Measurements from ENCODE around the gene NPHP3.
A peak's percentile ranks its signal among the peaks of the same experiment; 100 is the strongest.
"Not testable (repeated sequence)": the region's sequence is repeated elsewhere in the genome, so short reads cannot be mapped to it uniquely, and the experiment has no call there.

NPHP3 gene

DNA sequence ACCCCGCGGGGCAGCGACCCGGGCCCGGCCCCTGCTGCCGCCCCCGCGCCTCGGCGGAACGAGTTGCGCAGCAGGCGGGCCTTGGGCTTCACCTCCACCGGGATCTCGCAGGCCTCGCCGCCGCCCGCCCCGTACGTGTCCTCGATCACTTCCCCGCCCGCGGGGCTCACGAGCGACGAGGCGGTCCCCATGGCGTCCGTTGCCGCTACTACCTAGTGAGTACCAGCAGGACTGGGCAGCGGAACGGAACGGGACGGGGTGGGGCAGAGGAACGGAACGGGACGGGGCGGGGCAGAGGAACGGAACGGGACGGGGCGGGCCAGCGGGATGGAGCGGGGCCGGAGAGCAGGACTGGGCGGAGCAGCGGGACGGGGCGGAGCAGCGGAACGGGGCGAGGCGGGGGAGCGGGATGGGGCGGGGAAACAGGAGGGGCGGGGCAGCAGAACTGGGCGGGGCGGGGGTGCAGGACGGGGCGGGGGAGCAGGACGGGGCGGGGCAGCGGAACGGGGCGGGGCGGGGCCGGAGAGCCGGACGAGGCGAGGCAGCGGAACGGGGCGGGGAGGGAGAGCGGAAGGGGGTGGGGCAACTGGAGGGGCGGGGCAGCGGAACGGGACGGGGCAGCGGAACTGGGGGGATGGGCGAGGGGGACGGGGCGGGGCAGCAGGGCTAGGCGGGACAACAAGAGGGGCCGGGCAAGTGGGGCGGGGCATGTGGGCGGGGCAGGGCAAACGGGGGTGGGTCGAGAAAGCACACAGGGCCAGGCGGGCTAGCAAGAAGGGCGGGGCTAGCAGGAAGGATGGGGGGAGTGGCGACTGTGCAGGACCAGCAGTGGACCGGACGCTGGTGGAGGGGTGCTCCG is at the start of gene NPHP3:
TSS of gene NPHP3 (minus strand) at position 245 of the 859 bp plus-strand sequence. CDS start at position 191, 54 bp downstream.
- peak in 1 of 3 experiments; percentile 5 for TF ChIP-seq CTCF (IDR thresholded peaks at IDR 0.05; ENCODE audit: unreplicated experiment in 3 of 3)
- H3K36me3 Mint-ChIP-seq (ENCODE audit: low read depth) = peaks cover 12% of the 10 kb centered on the region
- H3K4me1 Mint-ChIP-seq = peaks cover 46% of the 10 kb centered on the region
- no peaks in the 10 kb centered on the region for H3K27me3 Mint-ChIP-seq (ENCODE audit: low read depth)
- H3K27ac Mint-ChIP-seq = peak within 1 kb of the TSS; percentile 97 to 99 (median 99)
- no peaks in the 10 kb centered on the region for H3K9me3 Mint-ChIP-seq
- H3K4me3 Mint-ChIP-seq = peak within 1 kb of the TSS; percentile 96 to 97 (median 96)

GRCh38 chr3:132758740-132759139 is 36.5 kb upstream of the NPHP3 start:
- H3K27ac Mint-ChIP-seq = no peak overlapping the region
- no peaks in the 10 kb centered on the region for H3K27me3 Mint-ChIP-seq (ENCODE audit: low read depth)
- H3K9me3 Mint-ChIP-seq = no peaks in the 10 kb centered on the region
- no peaks in the 10 kb centered on the region for H3K4me1 Mint-ChIP-seq
- no peak overlapping the region for H3K4me3 Mint-ChIP-seq
- H3K36me3 Mint-ChIP-seq (ENCODE audit: low read depth) = no peaks in the 10 kb centered on the region
- TF ChIP-seq CTCF (IDR thresholded peaks at IDR 0.05; ENCODE audit: unreplicated experiment in 3 of 3) = no peak

DNA sequence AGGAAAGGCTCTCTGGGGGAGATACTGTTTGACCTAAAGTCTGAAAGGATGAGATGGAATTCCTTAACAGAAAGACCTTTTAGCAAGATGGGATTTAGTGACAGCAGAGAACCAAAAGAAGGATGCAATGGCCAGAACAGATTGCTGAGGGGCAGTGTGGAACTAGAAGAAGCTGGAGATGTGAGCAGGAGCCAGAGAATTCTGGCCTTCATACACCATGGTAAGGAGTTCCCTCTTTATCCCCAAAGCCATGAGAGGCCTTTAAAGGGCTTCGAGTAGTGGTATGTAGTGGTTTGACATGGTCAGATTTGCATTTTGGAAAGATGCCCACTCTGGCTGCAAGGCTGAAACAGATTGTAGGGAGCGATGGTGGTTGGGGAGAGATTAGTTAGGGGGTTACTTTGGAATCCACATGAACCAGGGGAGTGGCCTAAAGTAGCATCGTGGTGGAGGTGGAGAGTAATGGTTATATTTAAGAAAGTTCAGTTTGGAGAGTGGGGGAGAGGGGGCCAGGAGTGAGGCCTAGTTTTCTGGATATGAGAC is 34.0 kb upstream of the NPHP3 start:
- Mint-ChIP-seq H3K27me3 (ENCODE audit: low read depth) (no peaks in the 10 kb centered on the region), H3K4me1 (no peaks in the 10 kb centered on the region), H3K27ac (no peak overlapping the region), H3K4me3 (no peak overlapping the region), H3K36me3 (ENCODE audit: low read depth) (no peaks in the 10 kb centered on the region), H3K9me3 (no peaks in the 10 kb centered on the region)
- TF ChIP-seq CTCF (IDR thresholded peaks at IDR 0.05; ENCODE audit: unreplicated experiment in 3 of 3) = no peak

DNA sequence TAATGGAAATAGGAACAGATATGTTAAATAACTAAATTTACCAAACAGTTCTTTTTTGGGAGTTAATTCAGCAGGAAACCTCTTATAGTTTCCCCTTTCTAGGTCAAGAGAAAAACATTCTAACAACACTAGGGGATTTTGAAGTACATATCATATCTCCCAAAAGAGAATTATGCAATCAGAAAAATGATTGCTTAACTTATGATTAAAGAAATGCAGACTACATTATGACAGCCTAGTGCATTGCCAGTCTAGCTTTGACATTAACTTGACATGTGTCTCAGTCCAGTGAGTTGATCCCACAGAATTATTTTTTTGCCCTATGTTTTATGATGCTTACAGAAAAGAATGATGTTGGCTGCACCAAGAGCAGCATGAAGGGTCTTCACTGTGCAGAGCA is 31.7 kb upstream of the NPHP3 start:
- H3K27ac Mint-ChIP-seq = no peak overlapping the region

DNA sequence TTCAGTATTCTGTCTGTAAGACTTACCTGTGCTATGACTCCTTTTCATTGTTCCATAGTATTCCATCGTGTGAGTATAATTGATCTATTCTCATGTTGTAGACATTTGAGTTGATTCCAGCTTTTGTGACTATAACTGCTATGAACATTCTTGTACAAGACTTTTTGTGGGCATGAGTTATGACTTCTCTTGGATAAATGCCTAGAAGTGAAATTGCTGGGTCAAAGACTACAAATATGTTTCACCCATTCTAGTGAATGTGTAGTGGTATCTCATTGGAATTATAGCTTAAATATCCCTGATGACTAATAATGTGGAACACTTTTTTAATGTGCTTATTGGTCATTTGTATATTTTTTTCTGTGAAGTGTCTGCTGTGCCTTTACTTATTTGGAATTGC is 27.6 kb upstream of the NPHP3 start:
- no peak for TF ChIP-seq CTCF (IDR thresholded peaks at IDR 0.05; ENCODE audit: unreplicated experiment in 3 of 3)

More for the DNA sequence above, 31.7 kb upstream of the NPHP3 start:
- Mint-ChIP-seq H3K4me3 (no peak overlapping the region), H3K4me1 (no peaks in the 10 kb centered on the region), H3K36me3 (ENCODE audit: low read depth) (no peaks in the 10 kb centered on the region), H3K9me3 (no peaks in the 10 kb centered on the region), H3K27me3 (ENCODE audit: low read depth) (no peaks in the 10 kb centered on the region)
- no peak for TF ChIP-seq CTCF (IDR thresholded peaks at IDR 0.05; ENCODE audit: unreplicated experiment in 3 of 3)

DNA sequence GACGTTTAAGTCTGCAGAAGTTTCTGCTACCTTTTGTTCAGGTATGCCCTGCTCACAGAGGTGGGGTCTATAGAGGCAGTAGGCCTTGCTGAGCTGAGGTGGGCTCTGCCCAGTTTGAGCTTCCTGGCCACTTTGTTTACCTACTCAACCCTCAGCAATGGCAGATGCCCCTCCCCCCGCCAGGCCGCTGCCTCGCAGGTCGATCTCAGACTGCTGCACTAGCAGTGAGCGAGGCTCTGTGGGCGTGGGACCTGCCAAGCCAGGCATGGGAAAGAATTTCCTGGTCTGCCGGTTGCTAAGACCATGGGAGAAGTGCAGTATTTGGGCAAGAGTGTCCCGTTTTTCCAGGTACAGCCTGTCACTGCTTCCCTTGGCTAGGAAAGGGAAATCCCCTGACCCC is 24.5 kb upstream of the NPHP3 start:
- not testable (repeated sequence) for H3K4me3 Mint-ChIP-seq; H3K9me3 Mint-ChIP-seq; H3K36me3 Mint-ChIP-seq (ENCODE audit: low read depth); H3K4me1 Mint-ChIP-seq; H3K27ac Mint-ChIP-seq
- H3K27me3 Mint-ChIP-seq (ENCODE audit: low read depth) = peaks cover 13% of the 10 kb centered on the region

More for the DNA sequence above, 27.6 kb upstream of the NPHP3 start:
- Mint-ChIP-seq H3K4me3 (no peak overlapping the region), H3K36me3 (ENCODE audit: low read depth) (no peaks in the 10 kb centered on the region), H3K4me1 (no peaks in the 10 kb centered on the region), H3K27ac (no peak overlapping the region), H3K27me3 (ENCODE audit: low read depth) (peaks cover 6% of the 10 kb centered on the region), H3K9me3 (no peaks in the 10 kb centered on the region)
